Stomach (tissue), 4 donors: ENCODE data around the gene MFSD6.

ENCODE experiments used
- POLR2AphosphoS5 ChIP-seq, 3 donors: sonication (generic); formaldehyde crosslinking; IDR thresholded peaks; one replicate each; pipeline ENCODE4 v1.6.1; 2016; ENCODE audit warnings: antibody characterized with exemption in 3 of 3
- TF ChIP-seq, protein P1 (sequence below), 7 experiments: fragments of 450-650 bp in 4 of 7; fragments of 200-600 bp in 3 of 7; sonication (generic) in 3 of 7; IDR thresholded peaks; one replicate each; pipeline ENCODE4 v1.5.1; 2016 to 2019; ENCODE audit warnings: antibody characterized with exemption in 7 of 7, control low read depth in 2 of 7, mild to moderate bottlenecking in 1 of 7

DNA sequence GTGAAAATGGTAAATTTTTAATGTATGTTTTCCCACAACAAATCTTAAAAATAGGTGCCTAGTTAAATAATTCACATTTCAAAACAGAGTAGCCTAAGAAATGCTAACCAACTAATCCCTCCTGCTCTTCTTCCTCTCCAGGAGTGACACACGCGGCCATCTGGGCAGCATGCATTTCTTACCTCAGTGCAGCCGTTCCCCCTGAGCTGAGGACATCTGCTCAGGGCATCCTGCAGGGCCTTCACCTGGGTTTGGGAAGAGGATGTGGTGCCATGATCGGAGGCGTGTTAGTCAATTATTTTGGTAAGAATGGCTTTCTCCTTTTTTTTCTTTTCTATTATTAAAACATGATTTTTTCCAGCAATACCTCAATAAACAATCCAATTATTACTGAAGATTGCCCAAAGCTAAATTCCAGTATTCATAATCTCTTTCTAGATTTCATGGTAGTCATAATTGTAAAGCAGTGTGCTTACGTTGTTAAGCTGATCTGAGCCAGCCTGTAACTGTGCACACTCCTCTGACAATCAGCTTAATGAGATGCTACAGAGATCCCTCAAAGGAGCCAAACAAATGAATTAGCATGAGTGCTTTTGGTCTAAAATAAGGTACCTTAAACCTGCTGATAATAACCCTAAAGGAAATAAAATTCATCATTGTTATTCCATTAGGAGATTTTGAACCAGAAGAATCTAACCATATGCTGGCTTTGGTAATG, 80.5 kb downstream of the MFSD6 start:
- TF ChIP-seq, protein P1, sequence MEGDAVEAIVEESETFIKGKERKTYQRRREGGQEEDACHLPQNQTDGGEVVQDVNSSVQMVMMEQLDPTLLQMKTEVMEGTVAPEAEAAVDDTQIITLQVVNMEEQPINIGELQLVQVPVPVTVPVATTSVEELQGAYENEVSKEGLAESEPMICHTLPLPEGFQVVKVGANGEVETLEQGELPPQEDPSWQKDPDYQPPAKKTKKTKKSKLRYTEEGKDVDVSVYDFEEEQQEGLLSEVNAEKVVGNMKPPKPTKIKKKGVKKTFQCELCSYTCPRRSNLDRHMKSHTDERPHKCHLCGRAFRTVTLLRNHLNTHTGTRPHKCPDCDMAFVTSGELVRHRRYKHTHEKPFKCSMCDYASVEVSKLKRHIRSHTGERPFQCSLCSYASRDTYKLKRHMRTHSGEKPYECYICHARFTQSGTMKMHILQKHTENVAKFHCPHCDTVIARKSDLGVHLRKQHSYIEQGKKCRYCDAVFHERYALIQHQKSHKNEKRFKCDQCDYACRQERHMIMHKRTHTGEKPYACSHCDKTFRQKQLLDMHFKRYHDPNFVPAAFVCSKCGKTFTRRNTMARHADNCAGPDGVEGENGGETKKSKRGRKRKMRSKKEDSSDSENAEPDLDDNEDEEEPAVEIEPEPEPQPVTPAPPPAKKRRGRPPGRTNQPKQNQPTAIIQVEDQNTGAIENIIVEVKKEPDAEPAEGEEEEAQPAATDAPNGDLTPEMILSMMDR (IDR thresholded peaks at IDR 0.05) = no peak
- no peak for TF ChIP-seq POLR2AphosphoS5 (IDR thresholded peaks at IDR 0.05)
